HL-60 (cell line): Measurements from ENCODE around the gene TMEM151A.

Source experiments
- CTCF ChIP-seq: IDR thresholded peaks from one replicate; pipeline ENCODE4 v1.5.1; 2011; ENCODE audit warnings: low read length, control low read depth, inconsistent platforms; ENCODE audit not compliant: insufficient read depth
- GABPA ChIP-seq: IDR thresholded peaks from 2 replicates; pipeline ENCODE4 v1.6.1; 2012; ENCODE audit warnings: low read depth
- POLR2AphosphoS5 ChIP-seq: IDR thresholded peaks from 2 replicates; pipeline ENCODE4 v1.6.1; 2012; ENCODE audit warnings: low read depth
- REST ChIP-seq: IDR thresholded peaks from 2 replicates; pipeline ENCODE4 v1.6.1; 2012; ENCODE audit warnings: low read depth; ENCODE audit not compliant: insufficient replicate concordance
- SPI1 ChIP-seq: IDR thresholded peaks from 2 replicates; pipeline ENCODE4 v1.6.1; 2012; ENCODE audit warnings: low read depth, mild to moderate bottlenecking, borderline replicate concordance

GRCh38 chr11:66287889-66288670 is 3.6 kb upstream of the TMEM151A start:
- no peak for TF ChIP-seq CTCF
- TF ChIP-seq POLR2AphosphoS5 = 0 out of 2 replicates have a peak, but pooled peaks have one; percentile 14
- TF ChIP-seq REST = no peak
- no peak for TF ChIP-seq GABPA
- TF ChIP-seq SPI1 = no peak; the same call in 1 of the 2 replicates
